NCI-H1105 (cell line): ENCODE measurements around the gene LGR6.
"Not testable (repeated sequence)": the region's sequence is repeated elsewhere in the genome, so short reads cannot be mapped to it uniquely, and the experiment has no call there.

Source experiments
- DNase-seq: peaks from one replicate; lab custom pipeline; 2025; lab: John Stamatoyannopoulos, UW

LGR6 gene

GRCh38 chr1:202179828-202180750 is 13.5 kb upstream of the LGR6 start:
- DNase-seq = no peak

- not testable (repeated sequence) for DNase-seq
These were observed 12.9 kb upstream of the LGR6 start for GRCh38 chr1:202180751-202181139.

- no peak for DNase-seq
These were observed 12.0 kb upstream of the LGR6 start for GRCh38 chr1:202181586-202181985.

- no peak for DNase-seq
These were observed 11.3 kb upstream of the LGR6 start for GRCh38 chr1:202182040-202182877.

- peak; percentile 89 for DNase-seq
These were observed 8.7 kb upstream of the LGR6 start for GRCh38 chr1:202184750-202185460.

- no peak for DNase-seq
These were observed 7.3 kb upstream of the LGR6 start for GRCh38 chr1:202186327-202186726.

GRCh38 chr1:202187041-202187671 is 6.4 kb upstream of the LGR6 start:
- no peak for DNase-seq

- no peak for DNase-seq
These were observed 5.7 kb upstream of the LGR6 start for GRCh38 chr1:202187697-202188407.

GRCh38 chr1:202189001-202189790 is 4.4 kb upstream of the LGR6 start:
- DNase-seq = peak; percentile 65

- DNase-seq = no peak
These were observed 3.5 kb upstream of the LGR6 start for GRCh38 chr1:202189918-202190715.

- DNase-seq = not testable (repeated sequence)
These were observed 2.2 kb upstream of the LGR6 start for GRCh38 chr1:202191391-202191790.

GRCh38 chr1:202192770-202193613 is 607 bp upstream of the LGR6 start:
- DNase-seq = peak; percentile 55

- DNase-seq = no peak
These were observed 689 bp downstream of the LGR6 start for GRCh38 chr1:202194328-202194648.

GRCh38 chr1:202197653-202198365 is 4.2 kb downstream of the LGR6 start:
- no peak for DNase-seq

GRCh38 chr1:202198366-202198724 is 4.7 kb downstream of the LGR6 start:
- DNase-seq = no peak

GRCh38 chr1:202199040-202199889 is 5.7 kb downstream of the LGR6 start:
- DNase-seq = no peak

GRCh38 chr1:202200112-202200548 is 6.5 kb downstream of the LGR6 start:
- DNase-seq = no peak
